Epithelial cell of proximal tubule (primary cell): ENCODE data around the gene PNPLA3. TPM values are rescaled to one million over a fixed set of nuclear protein-coding genes. Genes with fewer than 3 reads are reported as not detected.
"Not testable (repeated sequence)": the region's sequence is repeated elsewhere in the genome, so short reads cannot be mapped to it uniquely, and the experiment has no call there.

Source experiments
- DNase-seq: peaks from one replicate; pipeline ENCODE4 v3.0.0-alpha.2; 2011; ENCODE audit warnings: low read depth
- H3K4me3 ChIP-seq: 2 replicates; pipeline ENCODE4 v1.5.1; 2011; ENCODE audit warnings: low read depth, mild to moderate bottlenecking, low read length
- CTCF ChIP-seq: conservative IDR thresholded peaks from 2 replicates; pipeline ENCODE4 v1.5.1; 2012; ENCODE audit warnings: low read depth, mild to moderate bottlenecking, low read length
- total RNA-seq: library from RNA; depleted of rRNA; stranded (reverse); fragments of >200 nt; gene quantifications from 2 replicates; pipeline ENCODE4 v1.2.3, GENCODE V29; 2015

PNPLA3 gene
- total RNA-seq, 1 donor from 2014 or later = 7.6 TPM

DNA sequence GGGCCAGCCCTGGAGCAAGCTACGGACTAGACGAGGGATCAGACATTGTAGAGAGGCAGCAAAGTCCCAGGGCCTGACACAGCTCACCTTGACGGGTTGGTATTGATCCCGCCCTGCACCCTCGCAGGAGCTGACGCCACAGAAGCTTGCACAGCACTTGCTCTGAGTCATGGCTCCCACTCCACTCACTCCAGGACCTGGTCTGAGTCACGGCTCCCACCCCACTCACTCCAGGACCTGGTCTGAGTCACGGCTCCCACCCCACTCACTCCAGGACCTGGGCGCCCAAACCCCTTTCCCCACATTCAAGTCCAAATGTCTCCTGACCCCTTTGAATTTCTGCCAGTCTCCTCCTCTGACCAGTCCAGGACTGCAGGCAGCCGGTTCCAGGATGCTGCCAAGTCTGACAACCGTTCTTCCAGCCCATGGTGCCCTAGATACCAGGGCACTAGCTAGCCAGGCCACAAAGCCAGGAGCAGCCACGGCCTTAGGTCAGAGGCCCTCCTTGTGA is 25.8 kb upstream of the PNPLA3 start:
- no peak overlapping the region for H3K4me3 ChIP-seq
- no peak for TF ChIP-seq CTCF
- no peak for DNase-seq

DNA sequence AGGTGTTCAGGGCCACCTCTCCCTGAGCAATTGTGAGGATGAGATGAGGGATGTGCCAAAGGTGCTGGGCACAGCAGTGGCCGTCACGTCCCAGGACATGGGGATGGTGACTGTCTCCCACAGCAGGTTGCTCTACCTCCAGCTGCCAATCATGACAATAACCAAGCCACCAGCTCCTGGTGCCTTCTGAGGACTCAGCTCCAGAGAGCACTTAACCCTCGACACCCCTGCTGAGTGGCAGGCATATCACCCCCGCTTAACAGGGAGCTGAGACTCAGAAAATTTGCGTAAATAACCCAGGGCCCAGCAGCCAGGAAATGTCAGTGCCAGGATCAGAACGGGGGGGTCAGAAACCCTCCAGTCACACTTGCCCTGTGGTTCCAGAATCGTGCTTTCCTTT is 23.4 kb upstream of the PNPLA3 start:
- H3K4me3 ChIP-seq = no peak overlapping the region
- DNase-seq = no peak
- no peak for TF ChIP-seq CTCF

DNA sequence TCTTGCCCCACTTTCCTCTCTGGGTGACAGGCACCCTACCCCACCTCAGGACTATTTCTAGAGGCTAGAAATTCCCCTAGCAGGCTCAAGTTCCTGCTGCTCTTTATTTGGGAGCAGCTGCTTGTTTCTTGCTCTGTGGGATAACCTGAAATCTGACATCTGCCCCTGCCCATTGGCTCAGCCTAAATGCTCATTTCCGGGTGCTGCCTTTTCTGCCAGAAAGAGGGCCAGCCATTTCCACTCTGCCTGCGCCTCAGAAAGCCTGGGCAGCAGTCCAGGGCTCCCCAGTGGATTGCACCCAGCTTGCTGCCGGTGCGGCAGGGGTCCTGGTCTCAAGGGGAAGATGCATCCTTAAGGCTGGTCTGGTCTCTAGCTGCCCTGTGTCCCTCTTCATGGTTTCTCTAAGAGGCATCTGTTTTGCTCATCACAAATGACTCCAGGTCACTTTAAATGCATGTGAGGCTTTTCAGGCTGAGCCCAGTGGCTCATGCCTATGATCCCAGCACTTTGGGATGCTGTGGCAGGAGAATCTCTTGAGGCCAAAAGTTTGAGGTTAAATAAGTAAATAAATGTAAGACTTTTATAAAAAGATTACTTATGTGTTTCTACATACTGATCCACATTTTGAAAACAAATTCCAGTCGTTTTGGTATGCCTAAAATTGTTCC is 21.5 kb upstream of the PNPLA3 start:
- TF ChIP-seq CTCF = no peak
- no peak for DNase-seq

GRCh38 chr22:43903033-43903432 is 20.6 kb upstream of the PNPLA3 start:
- H3K4me3 ChIP-seq, DNase-seq: not testable (repeated sequence)

More for the DNA sequence above, 21.5 kb upstream of the PNPLA3 start:
- no peak overlapping the region for H3K4me3 ChIP-seq

- DNase-seq, H3K4me3 ChIP-seq: not testable (repeated sequence)
- TF ChIP-seq CTCF = peak; percentile 40
Observed at GRCh38 chr22:43904412-43904811, 19.2 kb upstream of the PNPLA3 start.

DNA sequence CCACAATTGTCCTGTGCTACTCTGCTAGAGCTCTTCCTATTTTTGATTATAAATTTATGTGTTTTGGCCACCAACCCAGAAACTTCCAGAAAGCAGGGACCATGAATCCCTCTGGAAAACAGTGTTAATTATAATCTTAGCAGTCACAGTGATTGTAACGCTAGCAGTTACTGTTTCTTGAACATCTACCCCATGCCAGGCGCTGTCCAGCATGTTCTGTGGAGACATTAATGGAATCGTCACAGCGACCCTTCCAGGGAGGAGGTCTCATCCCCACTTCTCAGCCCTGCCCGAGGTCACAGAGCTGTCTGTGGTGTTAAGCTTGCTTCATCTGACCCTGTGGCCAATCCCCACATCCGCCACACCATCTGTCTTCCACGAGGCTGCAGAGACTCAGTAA is 17.9 kb upstream of the PNPLA3 start:
- no peak for TF ChIP-seq CTCF
- no peak for DNase-seq
- H3K4me3 ChIP-seq = no peak overlapping the region

DNA sequence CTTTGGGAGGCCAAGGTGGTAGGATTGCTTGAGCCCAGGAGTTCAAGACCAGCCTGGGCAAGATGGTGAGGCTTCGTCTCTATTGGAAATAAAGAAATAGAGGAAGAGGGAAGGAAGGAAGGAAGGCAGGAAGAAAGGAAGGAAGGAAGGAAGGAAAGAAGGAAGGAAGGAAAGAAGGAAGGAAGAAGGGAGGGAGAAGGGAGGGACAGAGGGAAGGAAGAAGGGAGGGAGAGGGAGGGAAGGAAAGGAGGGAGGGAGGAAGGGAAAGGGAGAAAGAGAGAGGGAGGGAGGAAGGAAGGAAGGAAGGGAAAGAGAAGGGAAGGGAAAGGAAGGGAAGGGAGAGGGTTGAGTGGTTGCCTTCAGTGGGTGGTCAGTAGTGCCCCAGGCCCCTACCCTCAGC is 13.9 kb upstream of the PNPLA3 start:
- TF ChIP-seq CTCF = no peak

More for the DNA sequence above, 13.9 kb upstream of the PNPLA3 start:
- H3K4me3 ChIP-seq = no peak overlapping the region
- DNase-seq = no peak
